ENCODE measurements around the gene MYH6. TPM values are rescaled to one million over a fixed set of nuclear protein-coding genes. Genes with fewer than 3 reads are reported as not detected.

Gene MYH6
- total RNA-seq, 1 donor from 2014 or later: 1,823 TPM

DNA sequence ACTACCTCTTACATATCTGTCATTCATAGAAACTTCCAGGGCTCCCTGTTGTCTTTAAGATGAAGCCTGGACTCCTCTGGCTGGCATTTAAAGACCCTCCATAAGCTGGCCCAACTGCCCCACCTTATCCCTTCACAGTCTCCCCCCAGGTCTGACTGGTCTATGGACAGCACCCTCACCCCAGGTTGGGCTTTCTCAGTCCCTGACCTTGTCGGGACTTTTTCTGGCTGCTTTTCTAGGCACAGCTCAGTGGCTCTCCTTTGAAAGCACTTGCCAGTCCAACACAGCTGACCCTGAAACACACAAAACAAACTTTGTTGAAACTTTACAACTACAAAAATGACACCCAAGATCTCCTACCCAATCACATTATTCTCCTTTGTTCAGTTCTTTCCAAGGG is 41.2 kb upstream of the MYH6 start:
- peaks cover 33% of the 10 kb centered on the region for H3K4me1 ChIP-seq
- no peak for DNase-seq
- H3K9me3 ChIP-seq (replicated peaks): no peaks in the 10 kb centered on the region
- H3K27me3 ChIP-seq (ENCODE audit: low read depth): peaks cover 4% of the 10 kb centered on the region
- no peak overlapping the region for H3K4me3 ChIP-seq
- TF ChIP-seq, protein P1, sequence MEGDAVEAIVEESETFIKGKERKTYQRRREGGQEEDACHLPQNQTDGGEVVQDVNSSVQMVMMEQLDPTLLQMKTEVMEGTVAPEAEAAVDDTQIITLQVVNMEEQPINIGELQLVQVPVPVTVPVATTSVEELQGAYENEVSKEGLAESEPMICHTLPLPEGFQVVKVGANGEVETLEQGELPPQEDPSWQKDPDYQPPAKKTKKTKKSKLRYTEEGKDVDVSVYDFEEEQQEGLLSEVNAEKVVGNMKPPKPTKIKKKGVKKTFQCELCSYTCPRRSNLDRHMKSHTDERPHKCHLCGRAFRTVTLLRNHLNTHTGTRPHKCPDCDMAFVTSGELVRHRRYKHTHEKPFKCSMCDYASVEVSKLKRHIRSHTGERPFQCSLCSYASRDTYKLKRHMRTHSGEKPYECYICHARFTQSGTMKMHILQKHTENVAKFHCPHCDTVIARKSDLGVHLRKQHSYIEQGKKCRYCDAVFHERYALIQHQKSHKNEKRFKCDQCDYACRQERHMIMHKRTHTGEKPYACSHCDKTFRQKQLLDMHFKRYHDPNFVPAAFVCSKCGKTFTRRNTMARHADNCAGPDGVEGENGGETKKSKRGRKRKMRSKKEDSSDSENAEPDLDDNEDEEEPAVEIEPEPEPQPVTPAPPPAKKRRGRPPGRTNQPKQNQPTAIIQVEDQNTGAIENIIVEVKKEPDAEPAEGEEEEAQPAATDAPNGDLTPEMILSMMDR (IDR thresholded peaks at IDR 0.05; ENCODE audit: borderline replicate concordance): no peak
- H3K27ac ChIP-seq (replicated peaks): peak overlapping the region; percentile 49
- intact Hi-C loops (cut with micrococcal nuclease): no loop called here
- H3K36me3 ChIP-seq: no peaks in the 10 kb centered on the region

DNA sequence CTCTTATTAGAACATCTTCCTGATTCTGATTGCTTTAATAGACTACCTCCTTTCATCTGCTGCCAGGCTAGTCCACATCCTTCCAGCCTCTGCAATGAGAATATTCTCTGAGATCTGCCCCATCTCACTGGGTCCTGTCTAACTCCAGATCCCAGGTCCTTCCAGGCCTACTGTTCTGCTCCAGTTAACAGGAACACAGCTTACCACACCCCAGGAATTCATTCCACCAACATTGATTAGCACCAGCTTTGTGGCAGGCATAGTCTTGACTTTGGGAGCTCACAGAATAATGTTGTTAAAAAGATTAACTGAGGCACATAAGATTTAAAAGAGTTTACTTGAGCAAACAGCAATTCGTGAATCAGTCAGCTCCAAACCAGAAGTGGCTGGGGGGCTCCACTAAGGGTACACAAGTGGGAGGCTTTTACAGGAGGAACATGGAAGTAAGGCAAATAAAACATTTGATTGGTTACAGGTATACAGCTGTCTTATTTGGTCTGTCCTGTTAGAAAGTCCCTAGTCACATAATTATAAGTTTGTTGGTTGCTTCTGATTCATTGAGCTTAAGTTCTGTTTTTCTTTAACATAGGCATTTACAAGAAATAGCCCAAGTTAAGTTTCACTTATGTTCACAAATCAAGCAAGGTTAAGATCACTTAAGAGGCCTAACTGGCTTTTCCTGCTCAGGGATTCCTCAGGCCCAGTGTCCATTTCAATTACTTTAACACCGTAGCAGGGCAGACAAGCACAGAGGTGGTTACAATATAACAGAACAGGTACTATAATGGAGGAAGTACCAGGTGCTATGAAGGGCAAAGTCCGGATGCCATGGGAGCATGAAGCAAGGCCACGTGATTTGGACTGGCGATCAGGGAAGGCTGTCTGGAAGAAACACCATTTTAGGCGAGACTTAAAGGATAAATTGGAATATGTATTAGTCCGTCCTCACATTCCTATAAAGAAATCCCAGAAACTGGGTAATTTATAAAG is 39.6 kb upstream of the MYH6 start:
- Histone ChIP-seq H3K4me1 (peaks cover 33% of the 10 kb centered on the region), H3K27me3 (ENCODE audit: low read depth) (peaks cover 4% of the 10 kb centered on the region), H3K9me3 (replicated peaks) (no peaks in the 10 kb centered on the region), H3K27ac (replicated peaks) (no peak overlapping the region), H3K36me3 (no peaks in the 10 kb centered on the region), H3K4me3 (no peak overlapping the region)
- DNase-seq: no peak
- TF ChIP-seq, protein P1 (IDR thresholded peaks at IDR 0.05; ENCODE audit: borderline replicate concordance): no peak
- intact Hi-C loops (cut with micrococcal nuclease): no loop called here

GRCh38 chr14:23446291-23446851 is 38.3 kb upstream of the MYH6 start:
- no peak overlapping the region for H3K27ac ChIP-seq (replicated peaks)

DNA sequence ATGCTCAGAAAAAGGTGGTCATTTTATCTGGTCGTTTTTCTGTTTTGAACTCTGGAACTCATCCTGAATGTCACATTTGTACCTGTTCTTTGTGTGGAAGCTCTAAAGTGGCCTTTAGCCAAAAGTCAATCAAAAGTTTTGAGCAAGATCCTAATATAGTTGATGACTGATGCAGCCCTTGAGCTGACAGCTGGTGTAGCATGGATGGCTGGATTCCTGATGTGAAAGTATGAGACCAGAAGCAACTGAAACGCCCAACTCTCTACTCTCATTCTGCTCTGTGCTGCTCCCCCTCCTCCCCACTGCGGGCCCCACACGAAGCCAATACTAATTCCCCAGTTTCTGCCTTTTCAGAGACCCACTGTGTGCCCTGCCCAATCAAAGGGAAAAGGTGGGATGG is 37.7 kb upstream of the MYH6 start:
- no peak for DNase-seq
- H3K27ac ChIP-seq (replicated peaks): no peak overlapping the region
- no peaks in the 10 kb centered on the region for H3K9me3 ChIP-seq (replicated peaks)
- H3K4me3 ChIP-seq: peak overlapping the region; percentile 32
- H3K36me3 ChIP-seq: no peaks in the 10 kb centered on the region
- intact Hi-C loops (cut with micrococcal nuclease): no loop called here
- TF ChIP-seq, protein P1 (IDR thresholded peaks at IDR 0.05; ENCODE audit: borderline replicate concordance): no peak
- peaks cover 4% of the 10 kb centered on the region for H3K27me3 ChIP-seq (ENCODE audit: low read depth)
- peaks cover 49% of the 10 kb centered on the region for H3K4me1 ChIP-seq

More at GRCh38 chr14:23446291-23446851, 38.3 kb upstream of the MYH6 start:
- DNase-seq: no peak
- Histone ChIP-seq H3K4me3 (peak overlapping the region; percentile 32), H3K36me3 (no peaks in the 10 kb centered on the region), H3K27me3 (ENCODE audit: low read depth) (peaks cover 4% of the 10 kb centered on the region), H3K4me1 (peaks cover 43% of the 10 kb centered on the region), H3K9me3 (replicated peaks) (no peaks in the 10 kb centered on the region)
- TF ChIP-seq, protein P1 (IDR thresholded peaks at IDR 0.05; ENCODE audit: borderline replicate concordance): peak; percentile 55
- intact Hi-C loops (cut with micrococcal nuclease): no loop called here

GRCh38 chr14:23444314-23444713 is 36.2 kb upstream of the MYH6 start:
- H3K27me3 ChIP-seq (ENCODE audit: low read depth): peaks cover 2% of the 10 kb centered on the region
- no peaks in the 10 kb centered on the region for H3K36me3 ChIP-seq
- TF ChIP-seq, protein P1 (IDR thresholded peaks at IDR 0.05; ENCODE audit: borderline replicate concordance): no peak
- no peak overlapping the region for H3K27ac ChIP-seq (replicated peaks)
- intact Hi-C loops (cut with micrococcal nuclease): no loop called here
- peak overlapping the region; percentile 58 for H3K4me3 ChIP-seq
- no peak for DNase-seq
- H3K9me3 ChIP-seq (replicated peaks): no peaks in the 10 kb centered on the region
- peaks cover 52% of the 10 kb centered on the region for H3K4me1 ChIP-seq
